ENCODE data around the gene GALNS. TPM values are rescaled to one million over a fixed set of nuclear protein-coding genes. Genes with fewer than 3 reads are reported as not detected.

GALNS gene
- total RNA-seq, 8 experiments from 2014 or later = 4.9 to 45.6 (median 17.4) TPM

- in situ Hi-C loops (cut with MboI; ENCODE audit: low pct_unique_long_range_greater_than_20kb in 2 of 9, low sequenced_read_pairs in 9 of 9, unreplicated experiment in 9 of 9) = loop anchor here in 1 of 9 experiments (25.0 kb wide), 1 partner anchor 350 kb away; the partner anchor contains the start of gene CDH15
- peak; percentile 62 to 83 (median 74) for ATAC-seq (replicated peaks in 6 of 8)
- peak within 1 kb of the TSS; percentile 82 to 88 for H3K27ac ChIP-seq
- WGBS, 10 experiments = 0% methylated on average over 1 of the region's 84 CpGs; no CpG with 5 or more reads in 8 of the 10 experiments
- H3K4me1 ChIP-seq (replicated peaks in 1 of 2) = peaks cover 9 to 21% of the 10 kb centered on the region in 2 donors
- H3K4me3 ChIP-seq = peak within 1 kb of the TSS; percentile 65 to 94 (median 76)
Measured at GRCh38 chr16:88811769-88812512, 44.8 kb downstream of the GALNS start, which contains the start of gene APRT. APRT (minus strand) TSS chr16:88811928; CDS start chr16:88811899, 29 bp downstream.

- in situ Hi-C loops (cut with MboI; ENCODE audit: low pct_unique_long_range_greater_than_20kb in 2 of 9, low sequenced_read_pairs in 9 of 9, unreplicated experiment in 9 of 9) = loop anchor here in 1 of 9 experiments (25.0 kb wide), 1 partner anchor 351 kb away; the partner anchor contains the start of gene CDH15
- ATAC-seq (replicated peaks in 6 of 8) = peak; percentile 50 to 85 (median 78)
Measured at GRCh38 chr16:88810912-88811768, 45.6 kb downstream of the GALNS start.

GRCh38 chr16:88810166-88810911 is 46.4 kb downstream of the GALNS start:
- H3K4me1 ChIP-seq (replicated peaks in 1 of 2) = peaks cover 9 to 21% of the 10 kb centered on the region in 2 donors
- in situ Hi-C loops (cut with MboI; ENCODE audit: low pct_unique_long_range_greater_than_20kb in 2 of 9, low sequenced_read_pairs in 9 of 9, unreplicated experiment in 9 of 9) = loop anchor here in 1 of 9 experiments (25.0 kb wide), 1 partner anchor 352 kb away; the partner anchor contains the start of gene CDH15
- no peak for ATAC-seq (replicated peaks in 6 of 8)
- peak overlapping the region in 1 of 2 donors; percentile 88 for H3K27ac ChIP-seq
- H3K4me3 ChIP-seq = peak overlapping the region; percentile 65 to 94 (median 76)
- 0 to 67% (median 33%) methylated on average over 1 to 3 of the region's 12 CpGs; no CpG with 5 or more reads in 6 of the 10 experiments for WGBS, 10 experiments

More at GRCh38 chr16:88810912-88811768, 45.6 kb downstream of the GALNS start:
- H3K4me1 ChIP-seq (replicated peaks in 1 of 2) = peaks cover 9 to 21% of the 10 kb centered on the region in 2 donors
- H3K4me3 ChIP-seq = peak overlapping the region; percentile 65 to 94 (median 76)
- peak overlapping the region; percentile 82 to 88 for H3K27ac ChIP-seq
- 0 to 17% (median 0%) methylated on average over 1 to 5 of the region's 65 CpGs; no CpG with 5 or more reads in 4 of the 10 experiments for WGBS, 10 experiments

GRCh38 chr16:88809676-88810165 is 47.0 kb downstream of the GALNS start:
- no peak for ATAC-seq (replicated peaks in 6 of 8)
- Histone ChIP-seq H3K4me1 (replicated peaks in 1 of 2) (peaks cover 15 to 27% of the 10 kb centered on the region in 2 donors), H3K27ac (no peak overlapping the region), H3K4me3 (no peak overlapping the region)
- in situ Hi-C loops (cut with MboI; ENCODE audit: low pct_unique_long_range_greater_than_20kb in 2 of 9, low sequenced_read_pairs in 9 of 9, unreplicated experiment in 9 of 9) = loop anchor here in 1 of 9 experiments (25.0 kb wide), 1 partner anchor 353 kb away; the partner anchor contains the start of gene CDH15
- WGBS, 10 experiments = 80 to 100% (median 94%) methylated on average over 1 to 3 of the region's 10 CpGs; no CpG with 5 or more reads in 7 of the 10 experiments

GRCh38 chr16:88809068-88809675 is 47.6 kb downstream of the GALNS start:
- Histone ChIP-seq H3K4me3 (no peak overlapping the region), H3K27ac (no peak overlapping the region), H3K4me1 (replicated peaks in 1 of 2) (peaks cover 15 to 33% of the 10 kb centered on the region in 2 donors)
- ATAC-seq (replicated peaks in 6 of 8) = no peak
- 60 to 100% (median 93%) methylated on average over 1 to 6 of the region's 10 CpGs; no CpG with 5 or more reads in 4 of the 10 experiments for WGBS, 10 experiments
- in situ Hi-C loops (cut with MboI; ENCODE audit: low pct_unique_long_range_greater_than_20kb in 2 of 9, low sequenced_read_pairs in 9 of 9, unreplicated experiment in 9 of 9) = loop anchor here in 1 of 9 experiments (25.0 kb wide), 1 partner anchor 353 kb away; the partner anchor contains the start of gene CDH15

- in situ Hi-C loops (cut with MboI; ENCODE audit: low pct_unique_long_range_greater_than_20kb in 2 of 9, low sequenced_read_pairs in 9 of 9, unreplicated experiment in 9 of 9) = loop anchor here in 1 of 9 experiments (25.0 kb wide), 1 partner anchor 354 kb away; the partner anchor contains the start of gene CDH15
Measured at GRCh38 chr16:88807626-88808453, 48.9 kb downstream of the GALNS start.

GRCh38 chr16:88807142-88807625 is 49.6 kb downstream of the GALNS start:
- in situ Hi-C loops (cut with MboI; ENCODE audit: low pct_unique_long_range_greater_than_20kb in 2 of 9, low sequenced_read_pairs in 9 of 9, unreplicated experiment in 9 of 9) = loop anchor here in 1 of 9 experiments (25.0 kb wide), 1 partner anchor 355 kb away; the partner anchor contains the start of gene CDH15
- H3K4me3 ChIP-seq = no peak overlapping the region
- no peak for ATAC-seq (replicated peaks in 6 of 8)
- H3K4me1 ChIP-seq (replicated peaks in 1 of 2) = peaks cover 15 to 28% of the 10 kb centered on the region in 2 donors
- WGBS, 10 experiments = 90 to 98% (median 92%) methylated on average over 2 to 13 of the region's 24 CpGs; no CpG with 5 or more reads in 7 of the 10 experiments
- no peak overlapping the region for H3K27ac ChIP-seq

More at GRCh38 chr16:88807626-88808453, 48.9 kb downstream of the GALNS start:
- no peak for ATAC-seq (replicated peaks in 6 of 8)
- no peak overlapping the region for H3K27ac ChIP-seq
- H3K4me3 ChIP-seq = no peak overlapping the region
- WGBS, 10 experiments = 100% methylated on average over 1 to 4 of the region's 26 CpGs; no CpG with 5 or more reads in 6 of the 10 experiments
- peaks cover 15 to 24% of the 10 kb centered on the region in 2 donors for H3K4me1 ChIP-seq (replicated peaks in 1 of 2)

GRCh38 chr16:88806491-88807111 is 50.1 kb downstream of the GALNS start:
- no peak overlapping the region for H3K27ac ChIP-seq
- no peak for ATAC-seq (replicated peaks in 6 of 8)
- peaks cover 15 to 28% of the 10 kb centered on the region in 2 donors for H3K4me1 ChIP-seq (replicated peaks in 1 of 2)
- WGBS, 10 experiments = 60 to 89% methylated on average over 1 to 3 of the region's 27 CpGs; no CpG with 5 or more reads in 8 of the 10 experiments
- no peak overlapping the region for H3K4me3 ChIP-seq
- in situ Hi-C loops (cut with MboI; ENCODE audit: low pct_unique_long_range_greater_than_20kb in 2 of 9, low sequenced_read_pairs in 9 of 9, unreplicated experiment in 9 of 9) = loop anchor here in 1 of 9 experiments (25.0 kb wide), 1 partner anchor 356 kb away; the partner anchor contains the start of gene CDH15

GRCh38 chr16:88805887-88806393 is 50.8 kb downstream of the GALNS start:
- ATAC-seq (replicated peaks in 6 of 8) = no peak
- H3K4me1 ChIP-seq (replicated peaks in 1 of 2) = peaks cover 15 to 28% of the 10 kb centered on the region in 2 donors
- H3K4me3 ChIP-seq = no peak overlapping the region
- no CpG with 5 or more reads among the region's 21 CpGs for WGBS, 10 experiments
- in situ Hi-C loops (cut with MboI; ENCODE audit: low pct_unique_long_range_greater_than_20kb in 2 of 9, low sequenced_read_pairs in 9 of 9, unreplicated experiment in 9 of 9) = loop anchor here in 1 of 9 experiments (25.0 kb wide), 1 partner anchor 356 kb away; the partner anchor contains the start of gene CDH15
- H3K27ac ChIP-seq = no peak overlapping the region

- Histone ChIP-seq H3K4me3 (peak overlapping the region in 4 of 5 donors; percentile 61 to 84 (median 61)), H3K4me1 (replicated peaks in 1 of 2) (peaks cover 9 to 22% of the 10 kb centered on the region in 2 donors), H3K27ac (no peak overlapping the region)
- no peak for ATAC-seq (replicated peaks in 6 of 8)
- WGBS, 10 experiments = 95% methylated on average over 4 of the region's 22 CpGs; no CpG with 5 or more reads in 9 of the 10 experiments
- in situ Hi-C loops (cut with MboI; ENCODE audit: low pct_unique_long_range_greater_than_20kb in 2 of 9, low sequenced_read_pairs in 9 of 9, unreplicated experiment in 9 of 9) = loop anchor here in 1 of 9 experiments (25.0 kb wide), 1 partner anchor 357 kb away; the partner anchor contains the start of gene CDH15
Measured at GRCh38 chr16:88805340-88805715, 51.4 kb downstream of the GALNS start.

Data from motor neuron (in vitro differentiated cells).